GM21723 (cell line): ENCODE data around the gene BCL7C.

ENCODE experiments used
- ATAC-seq: cut with Tn5 transposase; IDR thresholded peaks from one replicate; pipeline ENCODE4 v1.9.1; 2021; ENCODE audit warnings: mild to moderate bottlenecking, moderate library complexity; ENCODE audit not compliant: unreplicated experiment

The BCL7C gene

GRCh38 chr16:30922960-30923535 is 29.2 kb upstream of the BCL7C start:
- peak; percentile 68 for ATAC-seq

GRCh38 chr16:30922420-30922959 is 28.6 kb upstream of the BCL7C start:
- peak; percentile 72 for ATAC-seq

GRCh38 chr16:30921748-30922419 is 28.0 kb upstream of the BCL7C start:
- peak; percentile 3 for ATAC-seq

GRCh38 chr16:30921459-30921747 is 27.5 kb upstream of the BCL7C start:
- ATAC-seq: no peak

- no peak for ATAC-seq
Measured at GRCh38 chr16:30920891-30921290, 27.0 kb upstream of the BCL7C start.

- no peak for ATAC-seq
Measured at GRCh38 chr16:30918614-30919013, 24.7 kb upstream of the BCL7C start.

- ATAC-seq: no peak
Measured at GRCh38 chr16:30914830-30915229, 21.0 kb upstream of the BCL7C start.

GRCh38 chr16:30912794-30913412 is 19.0 kb upstream of the BCL7C start:
- no peak for ATAC-seq

- no peak for ATAC-seq
Measured at GRCh38 chr16:30910427-30911029, 16.7 kb upstream of the BCL7C start.

GRCh38 chr16:30907064-30907463 is 13.2 kb upstream of the BCL7C start:
- no peak for ATAC-seq

- ATAC-seq: no peak
Measured at GRCh38 chr16:30904114-30904780, 10.4 kb upstream of the BCL7C start.

- no peak for ATAC-seq
Measured at GRCh38 chr16:30903596-30903995, 9.7 kb upstream of the BCL7C start.

- no peak for ATAC-seq
Measured at GRCh38 chr16:30903002-30903401, 9.1 kb upstream of the BCL7C start.

GRCh38 chr16:30902029-30902972 is 8.4 kb upstream of the BCL7C start:
- ATAC-seq: peak; percentile 78

- ATAC-seq: no peak
Measured at GRCh38 chr16:30901201-30902028, 7.5 kb upstream of the BCL7C start.

- no peak for ATAC-seq
Measured at GRCh38 chr16:30900588-30900987, 6.7 kb upstream of the BCL7C start.

GRCh38 chr16:30899794-30900193 is 5.9 kb upstream of the BCL7C start:
- no peak for ATAC-seq

- no peak for ATAC-seq
Measured at GRCh38 chr16:30896889-30897733, 3.2 kb upstream of the BCL7C start.
